IPS-18c (cell line): ENCODE data around the gene LHX2.

ENCODE experiments used
- H3K4me3 ChIP-seq: 2 replicates; pipeline ENCODE4 v1.7.0; 2013; ENCODE audit warnings: low read depth, mild to moderate bottlenecking, low read length, moderate library complexity; ENCODE audit not compliant: insufficient read depth
- H3K9me3 ChIP-seq: one replicate; pipeline ENCODE4 v1.6.1; 2013; ENCODE audit warnings: mild to moderate bottlenecking, low read length, moderate library complexity; ENCODE audit not compliant: control insufficient read depth, insufficient read depth

Gene LHX2

GRCh38 chr9:123996731-123997421, 14.7 kb upstream of the LHX2 start:
- Histone ChIP-seq H3K9me3 (no peaks in the 10 kb centered on the region), H3K4me3 (no peak overlapping the region)

GRCh38 chr9:123997665-123998277, 13.8 kb upstream of the LHX2 start:
- no peaks in the 10 kb centered on the region for H3K9me3 ChIP-seq
- no peak overlapping the region for H3K4me3 ChIP-seq

GRCh38 chr9:123998278-123998925, 13.2 kb upstream of the LHX2 start:
- Histone ChIP-seq H3K4me3 (no peak overlapping the region), H3K9me3 (no peaks in the 10 kb centered on the region)

GRCh38 chr9:123998970-123999621, 12.5 kb upstream of the LHX2 start:
- Histone ChIP-seq H3K4me3 (peak overlapping the region; percentile 20; the same call in 1 of the 2 replicates), H3K9me3 (no peaks in the 10 kb centered on the region)

- no peak overlapping the region for H3K4me3 ChIP-seq
These were observed 11.9 kb upstream of the LHX2 start for GRCh38 chr9:123999661-124000060.

GRCh38 chr9:124000161-124000783, 11.3 kb upstream of the LHX2 start:
- Histone ChIP-seq H3K4me3 (no peak overlapping the region), H3K9me3 (no peaks in the 10 kb centered on the region)

More at GRCh38 chr9:123999661-124000060, 11.9 kb upstream of the LHX2 start:
- no peaks in the 10 kb centered on the region for H3K9me3 ChIP-seq

- Histone ChIP-seq H3K4me3 (no peak overlapping the region), H3K9me3 (no peaks in the 10 kb centered on the region)
These were observed 10.6 kb upstream of the LHX2 start for GRCh38 chr9:124000784-124001457.

- H3K9me3 ChIP-seq, result no peaks in the 10 kb centered on the region
These were observed 10.1 kb upstream of the LHX2 start for GRCh38 chr9:124001458-124001799.

GRCh38 chr9:124001866-124002525, 9.6 kb upstream of the LHX2 start:
- H3K4me3 ChIP-seq, result no peak overlapping the region

More at GRCh38 chr9:124001458-124001799, 10.1 kb upstream of the LHX2 start:
- no peak overlapping the region for H3K4me3 ChIP-seq

GRCh38 chr9:124003636-124004349, 7.8 kb upstream of the LHX2 start:
- H3K4me3 ChIP-seq, result no peak overlapping the region
- no peaks in the 10 kb centered on the region for H3K9me3 ChIP-seq

More at GRCh38 chr9:124001866-124002525, 9.6 kb upstream of the LHX2 start:
- no peaks in the 10 kb centered on the region for H3K9me3 ChIP-seq

- H3K9me3 ChIP-seq, result no peaks in the 10 kb centered on the region
- no peak overlapping the region for H3K4me3 ChIP-seq
These were observed 7.0 kb upstream of the LHX2 start for GRCh38 chr9:124004593-124004992.

- H3K4me3 ChIP-seq, result no peak overlapping the region
- H3K9me3 ChIP-seq, result no peaks in the 10 kb centered on the region
These were observed 6.4 kb upstream of the LHX2 start for GRCh38 chr9:124005029-124005771.

GRCh38 chr9:124006448-124007361, 4.9 kb upstream of the LHX2 start:
- no peaks in the 10 kb centered on the region for H3K9me3 ChIP-seq

GRCh38 chr9:124007565-124008302, 3.8 kb upstream of the LHX2 start:
- Histone ChIP-seq H3K9me3 (peaks cover 2% of the 10 kb centered on the region), H3K4me3 (peak overlapping the region; percentile 44)

More at GRCh38 chr9:124006448-124007361, 4.9 kb upstream of the LHX2 start:
- H3K4me3 ChIP-seq, result no peak overlapping the region
